HG03439 (cell line): ENCODE data around the gene CEP78.
"Not testable (repeated sequence)": the region's sequence is repeated elsewhere in the genome, so short reads cannot be mapped to it uniquely, and the experiment has no call there.

Experiments used
- ATAC-seq: cut with Tn5 transposase; IDR thresholded peaks from one replicate; pipeline ENCODE4 v1.9.1; 2021; ENCODE audit warnings: mild to moderate bottlenecking, moderate library complexity; ENCODE audit not compliant: unreplicated experiment

CEP78 gene

DNA sequence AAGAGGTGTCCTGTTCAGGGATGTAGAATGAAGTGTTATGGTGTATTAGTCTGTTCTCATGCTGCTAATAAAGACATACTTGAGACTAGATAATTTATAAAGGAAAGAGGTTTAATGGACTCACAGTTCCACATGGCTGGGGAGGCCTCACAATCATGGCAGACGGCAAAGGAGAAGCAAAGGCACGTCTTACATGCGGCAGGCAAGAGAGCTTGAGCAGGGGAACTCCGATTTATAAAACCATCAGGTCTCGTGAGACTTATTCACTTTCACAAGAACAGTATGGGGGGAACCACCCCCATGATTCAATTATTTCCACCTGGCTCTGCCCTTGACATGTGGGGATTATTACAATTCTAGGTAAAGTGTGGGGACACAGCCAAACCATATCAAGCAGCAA is 3.4 kb upstream of the CEP78 start:
- ATAC-seq = not testable (repeated sequence)

DNA sequence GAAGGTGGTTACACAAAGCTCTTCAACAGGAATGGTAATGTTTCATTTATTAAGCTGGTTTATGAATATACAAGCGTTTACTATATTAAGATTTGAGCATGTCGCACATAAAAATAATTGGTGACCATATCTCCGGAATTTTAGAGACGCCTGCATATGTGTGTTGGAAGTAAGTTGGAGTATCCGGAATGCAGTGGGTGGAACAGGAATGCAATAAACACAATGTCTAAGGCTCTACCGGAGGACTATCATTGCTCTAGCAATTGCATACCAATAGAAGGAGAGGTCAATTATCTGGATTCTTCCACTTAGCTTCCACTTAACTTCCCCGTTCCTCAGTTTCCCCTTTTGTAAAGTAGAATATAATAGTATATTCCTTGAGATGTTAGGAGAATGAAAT is 1.1 kb upstream of the CEP78 start:
- no peak for ATAC-seq

- no peak for ATAC-seq
Measured at GRCh38 chr9:78235256-78235761, 566 bp upstream of the CEP78 start.

- peak; percentile 17 for ATAC-seq
Measured at GRCh38 chr9:78236551-78236910, 656 bp downstream of the CEP78 start.

GRCh38 chr9:78238046-78239038 is 2.5 kb downstream of the CEP78 start:
- ATAC-seq = no peak

DNA sequence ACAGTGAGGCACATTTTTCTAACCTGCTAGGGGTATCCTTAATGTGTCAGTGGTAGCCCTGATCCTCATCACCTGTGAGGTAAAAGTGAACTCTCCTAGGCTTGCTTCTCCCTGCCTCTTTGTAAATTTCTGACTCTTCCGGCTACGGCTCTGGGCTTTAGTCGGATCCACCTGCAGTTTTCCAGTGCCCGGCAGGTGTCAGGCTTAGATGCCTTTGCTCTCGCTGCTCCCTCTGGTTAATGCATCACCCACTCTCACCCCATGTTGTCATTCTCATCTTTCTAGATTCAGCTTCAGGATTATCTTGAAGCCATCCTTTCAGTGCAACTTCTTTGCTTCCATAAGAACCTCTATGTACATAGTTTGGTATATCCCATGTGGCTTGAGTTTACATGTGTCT is 3.6 kb downstream of the CEP78 start:
- no peak for ATAC-seq

DNA sequence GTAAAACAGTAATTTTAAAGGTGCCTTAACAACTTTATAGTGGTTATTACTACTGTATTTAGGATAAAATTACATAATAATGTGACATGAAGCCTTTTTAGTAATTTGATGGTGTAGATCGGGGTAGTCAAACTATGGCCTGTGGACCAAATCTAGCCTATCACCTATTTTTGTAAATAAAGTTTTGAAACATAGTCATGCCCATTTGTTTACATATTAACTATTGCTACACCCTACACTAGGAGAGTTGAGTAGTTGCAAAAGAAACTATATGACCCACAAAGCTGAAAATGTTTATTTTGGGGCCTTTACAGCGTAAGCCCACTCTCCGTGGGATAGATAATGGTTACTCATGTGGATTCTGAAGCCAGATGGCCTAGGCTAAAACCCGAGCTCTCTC is 6.2 kb downstream of the CEP78 start:
- no peak for ATAC-seq

GRCh38 chr9:78243130-78243529 is 7.3 kb downstream of the CEP78 start:
- no peak for ATAC-seq

DNA sequence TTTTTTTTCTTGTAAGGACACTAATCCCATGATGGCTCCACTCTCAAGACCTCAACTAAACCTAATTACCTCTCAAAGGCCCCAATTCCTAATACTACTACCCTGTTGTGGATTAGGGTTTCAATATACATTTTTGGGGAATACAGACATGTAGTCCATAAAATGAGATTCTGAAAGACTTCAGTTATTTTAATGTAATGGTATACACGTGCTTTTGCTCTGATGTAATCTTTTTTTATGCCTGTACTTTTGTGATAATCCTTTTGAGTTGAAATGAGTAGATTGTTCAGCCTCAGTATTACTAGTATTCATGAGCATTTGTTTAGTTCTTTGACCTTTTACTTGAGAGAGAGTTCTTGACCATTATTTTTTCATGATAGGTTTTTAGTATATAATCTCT is 9.5 kb downstream of the CEP78 start:
- no peak for ATAC-seq

DNA sequence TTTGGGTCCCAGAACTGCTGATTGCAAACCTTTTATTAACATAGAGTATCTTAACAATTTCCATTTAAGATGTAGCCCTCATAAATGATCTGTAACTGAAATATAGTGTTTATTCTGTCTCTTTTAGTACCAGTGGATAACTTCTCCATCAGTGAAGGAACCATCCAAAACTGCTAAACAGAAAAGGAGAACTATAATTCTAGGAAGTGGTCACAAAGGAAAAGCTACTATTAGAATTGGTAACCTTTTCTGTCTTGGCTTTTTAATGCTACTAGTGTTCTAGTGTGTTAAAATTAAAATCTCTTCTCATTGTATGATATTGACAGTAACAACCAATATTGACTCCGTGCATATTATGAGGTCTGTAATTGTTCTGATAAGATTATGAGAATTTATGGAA is 12.8 kb downstream of the CEP78 start:
- ATAC-seq = no peak

GRCh38 chr9:78249542-78249941 is 13.7 kb downstream of the CEP78 start:
- ATAC-seq = no peak

GRCh38 chr9:78252616-78253015 is 16.7 kb downstream of the CEP78 start:
- no peak for ATAC-seq

- ATAC-seq = no peak
Measured at GRCh38 chr9:78253285-78253684, 17.4 kb downstream of the CEP78 start.

DNA sequence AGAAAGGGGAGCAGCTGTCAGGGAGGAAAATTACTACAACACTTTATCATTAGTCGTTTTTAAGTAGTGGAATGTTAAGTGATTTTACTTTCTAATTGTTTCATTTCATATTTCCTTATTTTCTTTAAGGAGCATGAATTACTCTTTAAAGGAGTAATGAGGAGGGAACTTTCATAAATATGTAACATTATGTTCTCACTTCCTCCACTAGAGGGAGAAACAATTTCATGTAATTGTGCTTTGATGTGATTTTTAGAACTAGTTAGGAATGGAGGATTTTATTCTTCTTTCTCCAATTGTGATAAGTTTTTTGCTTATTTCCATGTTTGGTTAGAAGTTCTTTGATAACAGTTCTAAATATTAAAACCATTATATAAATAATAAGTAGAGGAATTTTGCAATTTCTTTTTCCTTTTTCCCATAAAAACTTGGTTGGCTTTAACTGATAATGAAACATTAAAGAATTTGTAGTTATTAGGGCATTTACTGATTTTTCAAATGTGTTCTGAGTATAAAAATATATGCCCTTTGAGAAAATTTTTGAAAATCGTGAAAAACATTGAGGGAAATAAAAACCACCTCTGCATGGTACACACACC is 25.6 kb downstream of the CEP78 start:
- no peak for ATAC-seq

GRCh38 chr9:78262655-78263054 is 26.8 kb downstream of the CEP78 start:
- no peak for ATAC-seq

GRCh38 chr9:78267889-78268288 is 32.0 kb downstream of the CEP78 start:
- ATAC-seq = no peak

DNA sequence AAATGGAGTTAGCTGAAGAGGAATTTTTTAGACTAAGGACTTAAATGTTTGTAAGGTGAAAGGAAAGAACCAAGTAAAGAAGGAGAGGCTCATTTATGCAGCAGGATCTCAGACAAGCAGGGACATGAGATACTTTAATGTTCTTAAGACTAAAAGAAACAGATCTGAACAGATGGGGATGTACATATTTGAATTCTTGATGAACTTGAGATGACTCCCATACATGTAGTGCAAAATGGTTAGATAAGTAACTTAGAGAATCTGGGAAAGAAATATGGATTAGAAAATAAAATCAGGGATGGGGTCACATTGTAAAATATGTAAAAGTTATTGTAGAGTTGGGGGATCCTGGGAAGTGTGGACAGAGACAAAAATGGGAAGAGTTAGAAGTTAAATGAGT is 33.9 kb downstream of the CEP78 start:
- no peak for ATAC-seq

GRCh38 chr9:78272307-78272706 is 36.4 kb downstream of the CEP78 start:
- no peak for ATAC-seq

DNA sequence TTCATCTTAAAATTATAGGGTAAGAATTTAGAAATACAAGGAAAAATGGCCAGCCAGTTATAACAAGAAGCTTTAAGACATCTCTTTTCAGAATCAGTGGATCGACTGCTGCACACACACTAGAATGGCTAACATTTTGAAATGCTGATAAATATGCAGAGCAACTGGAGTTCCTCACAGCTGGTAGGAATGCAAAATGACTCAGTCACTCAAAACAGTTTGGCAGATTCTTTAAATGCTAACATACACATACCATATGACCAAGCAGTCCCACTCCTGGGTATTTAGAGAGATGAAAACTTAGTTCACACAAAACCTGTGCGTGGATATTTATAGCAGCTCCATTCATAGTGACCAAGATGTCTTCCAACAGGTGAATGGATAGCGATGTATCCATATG is 37.9 kb downstream of the CEP78 start:
- ATAC-seq = no peak

GRCh38 chr9:78278177-78278777 is 42.4 kb downstream of the CEP78 start:
- no peak for ATAC-seq

- no peak for ATAC-seq
Measured at GRCh38 chr9:78278801-78279200, 42.9 kb downstream of the CEP78 start.
